Measurements from ENCODE around the gene NKAIN4. TPM values are rescaled to one million over a fixed set of nuclear protein-coding genes. Genes with fewer than 3 reads are reported as not detected.

NKAIN4 gene
- total and polyA plus RNA-seq, 12 donors: 0.15 to 2.8 (median 0.36) TPM; not detected in 6

GRCh38 chr20:63234693-63235398 is 19.4 kb downstream of the NKAIN4 start:
- WGBS, 4 donors: 36 to 39% (median 36%) methylated on average over 6 to 20 of the region's 20 CpGs
- DNase-seq: no peak
- no peak overlapping the region for H3K4me3 ChIP-seq
- H3K9me3 ChIP-seq (replicated peaks in 1 of 3): no peaks in the 10 kb centered on the region
- intact Hi-C loops (cut with DNase I): loop anchor here in 1 of 2 donors (5.0 kb wide), 2 partner anchors 53 to 178 kb away; no protein-coding TSS in a partner anchor
- H3K36me3 ChIP-seq (replicated peaks in 1 of 2): no peaks in the 10 kb centered on the region
- H3K4me1 ChIP-seq (replicated peaks in 1 of 2): no peaks in the 10 kb centered on the region
- TF ChIP-seq CTCF (IDR thresholded peaks at IDR 0.05) (no peak), POLR2A (IDR thresholded peaks at IDR 0.05) (no peak)
- no peak overlapping the region for H3K27ac ChIP-seq
- peaks cover 4% of the 10 kb centered on the region for H3K27me3 ChIP-seq

DNA sequence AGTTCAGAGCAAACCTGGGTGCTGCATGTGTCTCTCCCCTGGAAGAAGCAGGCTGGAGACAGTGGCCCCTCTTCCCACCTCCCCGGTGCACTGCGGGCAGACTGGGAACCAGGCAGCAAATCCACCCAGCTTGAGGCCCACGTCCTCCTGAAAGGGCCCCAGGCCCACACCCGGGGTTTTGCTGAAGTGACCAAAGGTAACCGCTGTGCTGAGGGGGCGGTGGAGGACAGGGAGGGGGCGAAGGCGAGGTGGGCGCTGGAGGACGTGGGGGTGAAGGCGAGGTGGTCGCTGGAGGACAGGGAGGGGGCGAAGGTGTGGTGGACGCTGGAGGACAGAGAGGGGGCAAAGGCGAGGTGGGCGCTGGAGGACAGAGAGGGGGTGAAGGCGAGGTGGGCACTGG is 20.3 kb downstream of the NKAIN4 start:
- no peak for TF ChIP-seq CTCF (IDR thresholded peaks at IDR 0.05)
- no peak for TF ChIP-seq POLR2A (IDR thresholded peaks at IDR 0.05)
- no peak for DNase-seq
- Histone ChIP-seq H3K36me3 (replicated peaks in 1 of 2) (no peaks in the 10 kb centered on the region), H3K9me3 (replicated peaks in 1 of 3) (no peaks in the 10 kb centered on the region), H3K27me3 (peaks cover 4% of the 10 kb centered on the region), H3K27ac (no peak overlapping the region), H3K4me1 (replicated peaks in 1 of 2) (no peaks in the 10 kb centered on the region), H3K4me3 (no peak overlapping the region)
- intact Hi-C loops (cut with DNase I): loop anchor here in 1 of 2 donors (5.0 kb wide), 2 partner anchors 52 to 177 kb away; no protein-coding TSS in a partner anchor
- 78 to 91% (median 82%) methylated on average over 7 to 17 of the region's 17 CpGs for WGBS, 4 donors

DNA sequence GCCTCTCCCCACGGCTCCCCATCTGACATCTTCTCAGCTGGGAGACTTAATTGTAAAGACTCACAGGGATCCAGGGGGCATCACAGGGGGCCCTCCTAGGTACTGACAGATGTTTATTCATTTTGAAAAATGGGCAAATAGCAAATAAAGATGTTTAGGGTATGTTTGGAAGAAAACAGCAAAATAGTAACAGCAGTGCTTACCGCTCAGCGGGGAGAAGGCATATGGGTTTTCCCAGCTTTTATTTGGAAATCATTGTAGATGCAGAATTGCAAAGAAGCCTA is 21.3 kb downstream of the NKAIN4 start:
- H3K27ac ChIP-seq: no peak overlapping the region
- H3K4me1 ChIP-seq (replicated peaks in 1 of 2): no peaks in the 10 kb centered on the region
- H3K27me3 ChIP-seq: peaks cover 4% of the 10 kb centered on the region
- no peak overlapping the region for H3K4me3 ChIP-seq
- intact Hi-C loops (cut with DNase I): loop anchor here in 1 of 2 donors (5.0 kb wide), 2 partner anchors 51 to 176 kb away; no protein-coding TSS in a partner anchor
- DNase-seq: no peak
- WGBS, 4 donors: 60 to 95% (median 68%) methylated on average over 2 to 3 of the region's 3 CpGs
- no peaks in the 10 kb centered on the region for H3K36me3 ChIP-seq (replicated peaks in 1 of 2)
- no peak for TF ChIP-seq POLR2A (IDR thresholded peaks at IDR 0.05)
- no peak for TF ChIP-seq CTCF (IDR thresholded peaks at IDR 0.05)
- H3K9me3 ChIP-seq (replicated peaks in 1 of 3): no peaks in the 10 kb centered on the region

GRCh38 chr20:63232235-63233060 is 21.8 kb downstream of the NKAIN4 start:
- intact Hi-C loops (cut with DNase I): loop anchor here in 1 of 2 donors (5.0 kb wide), 2 partner anchors 50 to 175 kb away; no protein-coding TSS in a partner anchor
- no peak for TF ChIP-seq POLR2A (IDR thresholded peaks at IDR 0.05)
- TF ChIP-seq CTCF (IDR thresholded peaks at IDR 0.05): no peak
- Histone ChIP-seq H3K27ac (no peak overlapping the region), H3K9me3 (replicated peaks in 1 of 3) (no peaks in the 10 kb centered on the region), H3K4me1 (replicated peaks in 1 of 2) (no peaks in the 10 kb centered on the region), H3K36me3 (replicated peaks in 1 of 2) (no peaks in the 10 kb centered on the region), H3K27me3 (peaks cover 4% of the 10 kb centered on the region), H3K4me3 (no peak overlapping the region)
- no peak for DNase-seq
- 60 to 72% (median 62%) methylated on average over 15 to 18 of the region's 18 CpGs for WGBS, 4 donors

All from adrenal gland (tissue), 12 donors.